ENCODE results near the gene SLC22A17. TPM values are rescaled to one million over a fixed set of nuclear protein-coding genes. Genes with fewer than 3 reads are reported as not detected.

SLC22A17 gene
- total RNA-seq, 2 donors from 2014 or later, result 2.7 to 8.0 TPM

DNA sequence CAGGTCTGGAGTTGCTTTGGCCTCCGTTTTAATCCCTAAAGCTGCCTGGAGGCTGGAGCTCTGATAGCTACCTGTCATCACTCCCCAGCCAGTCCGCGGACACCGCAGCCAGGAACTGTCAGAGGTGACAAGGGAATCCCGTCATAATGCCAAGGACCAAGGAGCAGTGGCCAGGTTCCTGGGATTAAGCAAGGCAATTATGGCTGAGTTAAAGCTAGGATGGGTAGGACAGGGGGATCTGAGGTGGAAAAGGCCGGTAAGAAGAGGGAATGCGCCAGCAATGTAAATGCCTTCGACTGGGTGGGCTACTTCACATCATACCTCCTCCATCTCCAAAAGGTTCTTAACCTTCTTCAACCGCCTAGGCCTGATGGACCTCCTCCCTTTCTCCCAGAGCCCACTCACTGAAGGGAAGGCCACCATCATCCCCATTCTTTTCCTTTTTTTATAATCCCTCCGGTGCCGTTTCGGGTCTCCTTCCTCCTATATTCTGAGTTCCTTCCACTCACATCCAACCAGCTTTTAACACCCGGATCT is 51.9 kb downstream of the SLC22A17 start:
- intact Hi-C loops (cut with DNase I, micrococcal nuclease), result no loop called here
- peak; percentile 54 to 58 for DNase-seq
- peak; percentile 18 for ATAC-seq

DNA sequence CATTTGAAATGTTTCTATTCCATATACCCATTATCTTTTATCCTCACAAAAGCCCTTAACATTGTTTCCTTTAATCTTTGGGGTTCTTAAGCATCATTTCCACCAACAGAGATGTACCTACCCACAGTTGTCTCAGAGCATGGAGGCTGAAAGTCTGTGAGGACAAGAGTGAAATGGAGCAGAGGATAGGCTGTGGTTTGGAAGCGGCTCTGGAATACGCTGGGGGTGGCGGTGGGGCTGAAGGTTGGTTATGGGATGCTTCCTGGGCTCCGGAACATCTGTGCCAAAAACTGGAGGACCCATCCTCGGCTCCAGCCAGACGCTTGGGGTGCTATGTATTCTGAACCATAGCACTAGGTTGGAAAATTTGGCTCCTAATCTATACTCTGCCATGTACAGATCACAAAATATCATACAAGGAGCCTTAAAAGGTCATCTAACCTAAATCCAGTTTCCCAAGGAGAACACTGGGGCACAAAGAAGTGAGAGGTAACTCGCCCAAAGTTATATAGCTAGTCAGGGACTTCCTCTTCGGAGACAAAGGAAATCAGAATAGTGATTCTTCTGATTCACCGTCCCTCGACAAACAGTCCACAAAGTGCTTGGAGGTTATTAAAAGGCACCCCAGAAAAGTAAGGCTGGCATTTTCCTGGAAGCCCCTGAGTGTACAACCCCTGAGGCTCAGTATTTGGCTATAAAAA is 52.6 kb downstream of the SLC22A17 start:
- ATAC-seq, result no peak
- intact Hi-C loops (cut with DNase I, micrococcal nuclease), result no loop called here
- DNase-seq, result peak in 1 of 2 donors; percentile 25

DNA sequence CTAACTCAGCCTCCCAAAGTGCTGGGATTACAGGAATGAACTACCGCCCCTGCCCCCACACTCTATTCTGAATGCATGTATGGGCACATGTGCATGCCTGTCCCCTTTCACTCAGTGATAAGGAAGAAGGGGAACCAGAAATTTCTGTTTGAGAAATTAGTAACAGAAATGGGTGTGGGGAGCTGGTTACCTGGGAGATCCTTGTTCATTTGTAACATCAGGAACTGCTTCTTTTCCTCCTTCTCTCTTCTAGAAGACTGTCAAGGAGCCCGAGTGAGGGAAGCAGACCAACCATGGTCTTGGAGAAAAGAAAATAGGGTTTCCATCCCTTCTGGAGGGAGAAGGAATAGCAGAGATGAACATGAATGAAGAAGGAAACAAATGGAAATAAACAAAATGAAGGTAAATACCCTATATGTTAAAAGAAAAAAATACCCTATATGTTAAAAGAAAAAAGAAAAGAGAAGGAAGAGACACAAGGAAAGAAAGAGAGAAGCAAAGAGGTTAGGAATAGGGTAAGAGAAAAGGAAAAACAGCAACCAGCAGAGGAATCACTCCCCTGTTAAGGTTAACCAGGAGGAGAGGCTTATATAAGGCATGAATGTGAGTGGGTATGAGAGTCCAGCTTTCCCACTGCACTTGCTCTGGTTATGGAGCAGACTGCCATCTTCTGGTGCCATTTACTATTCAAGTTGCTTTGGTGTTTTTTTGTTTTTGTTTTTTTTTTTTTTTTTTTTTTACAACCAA is 53.3 kb downstream of the SLC22A17 start:
- intact Hi-C loops (cut with DNase I, micrococcal nuclease), result no loop called here
- no peak for DNase-seq
- no peak for ATAC-seq

DNA sequence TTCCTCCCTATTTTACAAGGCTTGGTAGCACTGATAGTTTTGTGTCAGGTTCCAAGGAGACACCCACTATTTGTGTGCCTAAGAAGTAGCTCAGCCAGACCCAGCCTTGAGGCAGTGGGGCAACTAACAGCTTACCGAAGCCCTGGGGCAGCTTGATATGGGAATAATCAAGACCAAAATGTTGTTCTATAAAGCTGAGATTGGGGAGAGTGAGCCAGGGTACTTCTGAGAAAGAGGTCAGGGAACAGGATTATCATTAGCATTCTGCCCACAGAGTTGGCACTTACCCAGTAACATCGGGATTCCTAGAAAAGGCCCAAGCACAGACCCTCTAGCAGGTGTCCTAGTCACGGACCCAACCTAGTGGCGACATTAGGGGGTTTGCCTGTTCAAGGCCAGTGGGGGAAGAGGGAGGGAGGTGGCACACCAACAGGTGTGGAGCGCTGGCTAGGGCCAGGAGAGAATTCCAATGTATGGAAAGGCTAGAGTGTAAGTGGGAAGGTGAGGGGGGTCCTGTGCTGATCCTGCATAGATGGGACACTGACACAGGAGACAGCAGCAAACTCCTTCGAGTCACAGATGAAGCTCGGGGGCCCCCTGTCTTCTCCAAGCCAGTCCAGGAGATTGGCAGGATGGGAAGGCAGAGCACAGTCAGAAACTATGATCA is 54.9 kb downstream of the SLC22A17 start:
- intact Hi-C loops (cut with DNase I, micrococcal nuclease), result no loop called here
- DNase-seq (no peak), ATAC-seq (no peak)

DNA sequence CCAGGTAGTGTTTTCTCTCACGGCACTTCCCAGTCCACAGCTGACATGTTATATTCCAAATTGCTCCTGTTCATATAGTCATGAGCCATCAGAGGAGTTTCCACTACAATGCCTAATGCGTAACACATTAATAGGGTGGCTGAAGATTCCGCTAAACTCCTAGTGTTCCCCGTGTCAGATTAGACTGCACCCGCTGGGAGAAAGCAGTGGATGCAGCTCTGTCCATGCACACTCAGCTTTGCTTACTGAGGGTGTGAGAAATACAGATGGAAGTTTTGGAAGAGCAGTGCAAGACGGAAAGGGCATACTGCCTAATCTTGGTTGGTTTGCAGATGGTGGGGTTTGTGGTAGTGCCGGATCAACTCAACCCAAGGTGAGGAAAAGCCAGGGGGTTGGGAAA is 55.6 kb downstream of the SLC22A17 start:
- ATAC-seq (no peak), DNase-seq (no peak)
- intact Hi-C loops (cut with DNase I, micrococcal nuclease), result no loop called here

Small RNA genes within 50 kb of the gene (microRNA-seq; reads per million reads assigned to microRNA genes)
- gene MIR208A, result 0 to 50.3 reads per million in 2 donors

Other genes with a start within 250 kb of the SLC22A17 start
- not detected for gene CIROP, start 247.9 kb downstream of the SLC22A17 start, total RNA-seq
- not detected for gene CEBPE, start 233.6 kb downstream of the SLC22A17 start, total RNA-seq
- 10 to 100 TPM; 18.2 to 33.6 TPM for gene SLC7A8, start 169.2 kb downstream of the SLC22A17 start, total RNA-seq
- not detected for gene RNF212B, start 115.0 kb downstream of the SLC22A17 start, total RNA-seq
- gene HOMEZ, start 66.8 kb downstream of the SLC22A17 start, total RNA-seq, result 10 to 100 TPM; 15.3 to 17.6 TPM
- gene PPP1R3E, start 50.0 kb downstream of the SLC22A17 start, total RNA-seq, result 10 to 100 TPM; 10.8 to 11.2 TPM
- gene BCL2L2, start 46.1 kb downstream of the SLC22A17 start, total RNA-seq, result 10 to 100 TPM; 34.7 to 40.2 TPM
- 100 to 1,000 TPM; 131 to 158 TPM for gene PABPN1, start 31.4 kb downstream of the SLC22A17 start, total RNA-seq
- gene EFS, start 12.3 kb upstream of the SLC22A17 start, total RNA-seq, result 1 to 10 TPM; 1.1 to 3.1 TPM
- not detected for gene IL25, start 19.9 kb upstream of the SLC22A17 start, total RNA-seq
- gene CMTM5, start 24.2 kb upstream of the SLC22A17 start, total RNA-seq, result 1 to 10 TPM in 1 of 2 donors, not detected in 1; 1.6 TPM
- not detected for gene MYH6, start 55.4 kb upstream of the SLC22A17 start, total RNA-seq
- gene MYH7, start 82.8 kb upstream of the SLC22A17 start, total RNA-seq, result not detected
- 10 to 100 TPM; 22.2 to 24.1 TPM for gene NGDN, start 116.8 kb upstream of the SLC22A17 start, total RNA-seq
- 1 to 10 TPM in 1 of 2 donors, under 1 TPM in 1; 0.49 to 1.9 TPM for gene ZFHX2, start 198.9 kb upstream of the SLC22A17 start, total RNA-seq
- 10 to 100 TPM; 15.7 to 16.6 TPM for gene THTPA, start 203.4 kb upstream of the SLC22A17 start, total RNA-seq
- gene AP1G2, start 214.9 kb upstream of the SLC22A17 start, total RNA-seq, result 100 to 1,000 TPM; 159 to 174 TPM
- gene JPH4, start 225.9 kb upstream of the SLC22A17 start, total RNA-seq, result under 1 TPM; 0.21 to 0.84 TPM

All from left colon (tissue), 2 donors.